Endothelial cell of umbilical vein (primary cell): ENCODE results near the gene GNB1. TPM values are rescaled to one million over a fixed set of nuclear protein-coding genes. Genes with fewer than 3 reads are reported as not detected.

Experiments
- BruUV-seq: library from RNA; stranded (reverse); fragments of 400-500 nt; replicated peaks from 2 replicates; lab custom pipeline; 2021; lab: Mats Ljungman, UMichigan
- CTCF ChIA-PET: fragments of 300-600, 350-600 bp; sonication (Branson Sonifier 250); formaldehyde crosslinking; loops from one replicate; lab custom pipeline; 2021; ENCODE audit warnings: antibody characterized with exemption, inconsistent platforms; lab: Charles Lee
- POLR2A ChIA-PET: fragments of 300-600, 350-600 bp; sonication (Branson Sonifier 250); formaldehyde crosslinking; loops from one replicate; lab custom pipeline; 2021; ENCODE audit warnings: antibody characterized with exemption, inconsistent platforms; lab: Charles Lee
- DNase-seq: peaks from one replicate; pipeline ENCODE4 v3.0.0-alpha.2; 2011; ENCODE audit warnings: low read depth, low spot score
- FAIRE-seq: peaks from 2 replicates; lab custom pipeline; 2011; peaks lifted over from hg19 to GRCh38; lab: Jason Lieb, UNC
- H2AFZ ChIP-seq: 2 replicates; pipeline ENCODE4 v1.6.0; 2012; ENCODE audit warnings: low read depth, low read length, control low read depth, inconsistent platforms
- H3K27ac ChIP-seq: 2 replicates; pipeline ENCODE4 v1.5.1; 2011; ENCODE audit warnings: low read depth, mild to moderate bottlenecking, control low read depth, low read length, moderate library complexity; ENCODE audit not compliant: insufficient read depth
- H3K27me3 ChIP-seq, 2 experiments: 2 replicates each; pipeline versions ENCODE4 v1.6.0 to v1.6.1; 2011; ENCODE audit warnings: low read length in 2 of 2, mixed read lengths in 1 of 2; ENCODE audit not compliant: control insufficient read depth in 2 of 2, insufficient read depth in 2 of 2
- H3K36me3 ChIP-seq, 2 experiments: 2 replicates in 1 of 2; 3 replicates in 1 of 2; pipeline ENCODE4 v1.5.1; 2011; ENCODE audit warnings: low read length in 2 of 2, mild to moderate bottlenecking in 1 of 2, moderate library complexity in 1 of 2; ENCODE audit not compliant: control insufficient read depth in 2 of 2, insufficient read depth in 2 of 2; ENCODE audit errors: extremely low read depth in 1 of 2
- H3K4me1 ChIP-seq: 3 replicates; pipeline ENCODE4 v1.5.1; 2011; ENCODE audit warnings: mild to moderate bottlenecking, low read length; ENCODE audit not compliant: control insufficient read depth, insufficient read depth; ENCODE audit errors: extremely low read depth
- H3K4me2 ChIP-seq: 2 replicates; pipeline ENCODE4 v1.6.1; 2011; ENCODE audit warnings: low read length, control low read depth, mixed read lengths; ENCODE audit not compliant: insufficient read depth
- H3K4me3 ChIP-seq, 3 experiments: fragments of 200-600 bp in 1 of 3; sonication (generic), shearing (Covaris generic) in 1 of 3; replicated peaks in 1 of 3; 2 replicates each; pipeline ENCODE4 v1.5.1; 2011 to 2016; ENCODE audit warnings: control low read depth in 3 of 3, low read length in 3 of 3, mild to moderate bottlenecking in 2 of 3, inconsistent platforms in 1 of 3, low read depth in 1 of 3, moderate library complexity in 1 of 3; ENCODE audit not compliant: insufficient read depth in 1 of 3
- H3K79me2 ChIP-seq: 2 replicates; pipeline ENCODE4 v1.6.0; 2012; ENCODE audit warnings: low read length, inconsistent platforms; ENCODE audit not compliant: control insufficient read depth, insufficient read depth
- H3K9ac ChIP-seq: replicated peaks from 2 replicates; pipeline ENCODE3; 2011; ENCODE audit warnings: low read length, control low read depth; ENCODE audit not compliant: insufficient read depth; ENCODE audit errors: extremely low read depth
- H3K9me1 ChIP-seq: replicated peaks from 3 replicates; pipeline ENCODE4 v1.6.0; 2011; ENCODE audit warnings: mild to moderate bottlenecking, low read length; ENCODE audit not compliant: control insufficient read depth, insufficient read depth; ENCODE audit errors: extremely low read depth
- H3K9me3 ChIP-seq: replicated peaks from 2 replicates; pipeline ENCODE4 v1.5.1; 2012; ENCODE audit warnings: low read length, inconsistent platforms; ENCODE audit not compliant: control insufficient read depth, insufficient read depth
- H4K20me1 ChIP-seq: replicated peaks from 2 replicates; pipeline ENCODE3; 2011; ENCODE audit warnings: mild to moderate bottlenecking, low read length; ENCODE audit not compliant: control insufficient read depth, insufficient read depth; ENCODE audit errors: extremely low read depth
- CTCF ChIP-seq, 2 donors: IDR thresholded peaks; 1 replicate in 1 of 2; 2 replicates in 1 of 2; pipeline ENCODE4 v1.5.1; 2011; ENCODE audit warnings: low read length in 2 of 2, mild to moderate bottlenecking in 2 of 2, moderate library complexity in 2 of 2, control low read depth in 1 of 2, inconsistent platforms in 1 of 2, low read depth in 1 of 2; ENCODE audit not compliant: insufficient read depth in 1 of 2; ENCODE audit errors: extremely low read depth in 1 of 2
- EZH2 ChIP-seq: IDR thresholded peaks from 2 replicates; pipeline ENCODE4 v1.6.1; 2012; ENCODE audit warnings: borderline replicate concordance, low read depth, mild to moderate bottlenecking, moderate library complexity, low read length, inconsistent platforms; ENCODE audit not compliant: severe bottlenecking
- FOS ChIP-seq: IDR thresholded peaks from 2 replicates; pipeline ENCODE4 v1.6.1; 2011; ENCODE audit warnings: mild to moderate bottlenecking, low read length, moderate library complexity, borderline replicate concordance; ENCODE audit not compliant: insufficient read depth
- GATA2 ChIP-seq: IDR thresholded peaks from 2 replicates; pipeline ENCODE4 v1.7.0; 2011; ENCODE audit warnings: low read depth, mild to moderate bottlenecking, moderate library complexity, mixed read lengths, low read length; ENCODE audit not compliant: insufficient read length, insufficient read depth
- JUN ChIP-seq: IDR thresholded peaks from 2 replicates; pipeline ENCODE4 v1.6.1; 2011; ENCODE audit warnings: borderline replicate concordance, low read depth; ENCODE audit not compliant: insufficient read length, insufficient read depth
- MAX ChIP-seq: IDR thresholded peaks from 2 replicates; pipeline ENCODE4 v1.6.1; 2011; ENCODE audit not compliant: insufficient read depth, insufficient read length
- MYC ChIP-seq: IDR thresholded peaks from one replicate; pipeline ENCODE4 v1.6.1; 2011; ENCODE audit warnings: mild to moderate bottlenecking, low read depth, low read length
- POLR2A ChIP-seq: IDR thresholded peaks from 2 replicates; pipeline ENCODE4 v1.6.1; 2012; ENCODE audit warnings: low read depth, mild to moderate bottlenecking, control low read depth, low read length
- POLR2AphosphoS5 ChIP-seq: IDR thresholded peaks from 2 replicates; pipeline ENCODE4 v1.6.1; 2012; ENCODE audit warnings: low read depth, mild to moderate bottlenecking, control low read depth, low read length, moderate library complexity; ENCODE audit not compliant: insufficient read depth
- dilution Hi-C: fragments of 300-500 bp; cut with MboI; formaldehyde crosslinking; loops from one replicate; pipeline ENCODE4 v1.15.0; 2019; ENCODE audit warnings: low sequenced_read_pairs; ENCODE audit not compliant: extremely low pct_ligation_motif_present
- intact Hi-C: fragments of 100-400 bp; cut with micrococcal nuclease; formaldehyde crosslinking; loops from one replicate; pipeline ENCODE4 v1.10.0; 2022
- polyA plus RNA-seq, 4 experiments: library from polyadenylated mRNA; depleted of rRNA in 3 of 4; stranded (reverse) in 3 of 4; unstranded in 1 of 4; fragments of >200 nt; gene quantifications; 2 replicates each; pipeline versions ENCODE4 v1.2.1 to v1.2.3, GENCODE V29; 2011 to 2012; ENCODE audit warnings: missing spikeins in 1 of 4
- total RNA-seq: library from RNA; stranded (reverse); gene quantifications from 2 replicates; pipeline ENCODE4 v1.2.3, GENCODE V29; 2021

Gene GNB1
- total and polyA plus RNA-seq, 2 donors (not counting 3 experiments of a cell fraction or from before 2014, with no cell fraction given), result 501 to 529 TPM

GRCh38 chr1:1794999-1795398 is 95.9 kb downstream of the GNB1 start:
- no peak overlapping the region for H2AFZ ChIP-seq
- no peak overlapping the region for H3K4me3 ChIP-seq
- H3K4me1 ChIP-seq, result no peaks in the 10 kb centered on the region
- intact Hi-C loops, result no loop called here
- ChIA-PET CTCF (interaction anchor here (1.7 kb wide), 1 partner anchor 114 kb away, joined by 8 read pairs; no protein-coding TSS in a partner anchor), POLR2A (no interaction called here)
- no peak overlapping the region for H3K9ac ChIP-seq
- H3K9me1 ChIP-seq, result no peaks in the 10 kb centered on the region
- no peak overlapping the region for H3K4me2 ChIP-seq
- dilution Hi-C loops, result no loop called here
- H3K9me3 ChIP-seq, result no peaks in the 10 kb centered on the region
- H3K27me3 ChIP-seq, result no peaks in the 10 kb centered on the region
- FAIRE-seq, result no peak
- no TSS peak for BruUV-seq
- no peak for DNase-seq
- TF ChIP-seq MAX (no peak), POLR2AphosphoS5 (no peak), JUN (no peak), CTCF (IDR thresholded peaks at IDR 0.05; ENCODE audit: extremely low read depth in 1 of 2, insufficient read depth in 1 of 2, low read depth in 1 of 2, low read length in 2 of 2) (no peak), MYC (no peak), GATA2 (no peak), EZH2 (no peak), FOS (no peak), POLR2A (no peak)
- peaks cover 31 to 59% of the 10 kb centered on the region in 2 experiments for H3K36me3 ChIP-seq
- H3K79me2 ChIP-seq, result peaks cover 52% of the 10 kb centered on the region
- no peak overlapping the region for H3K27ac ChIP-seq
- peaks cover 2% of the 10 kb centered on the region for H4K20me1 ChIP-seq
